CD4-positive, alpha-beta T cell (primary cell): Measurements from ENCODE around the gene JOSD2. TPM values are rescaled to one million over a fixed set of nuclear protein-coding genes. Genes with fewer than 3 reads are reported as not detected.

ENCODE experiments used
- ATAC-seq: fragments of 200-7000 bp; cut with Tn5 transposase; one replicate; pipeline ENCODE4 v1.10.0; 2022; ENCODE audit warnings: mild to moderate bottlenecking; ENCODE audit not compliant: poor library complexity
- CTCF ChIA-PET: fragments of 350-600 bp; sonication (Branson Sonifier 250); formaldehyde crosslinking; loops from one replicate; lab custom pipeline; 2021; ENCODE audit warnings: antibody characterized with exemption, inconsistent platforms; lab: Charles Lee
- POLR2A ChIA-PET: fragments of 350-600 bp; sonication (Branson Sonifier 250); formaldehyde crosslinking; loops from one replicate; lab custom pipeline; 2021; ENCODE audit warnings: antibody characterized with exemption, inconsistent platforms; lab: Charles Lee
- DNase-seq, 14 experiments: peaks; one replicate each; pipeline ENCODE4 v3.0.0-alpha.2; 2013 to 2020; ENCODE audit warnings: mixed read lengths in 2 of 14
- H3K27ac ChIP-seq, 2 donors: one replicate each; pipeline versions ENCODE4 v1.5.1 to v1.7.0; 2013; ENCODE audit warnings: low read length in 2 of 2, low read depth in 1 of 2, mild to moderate bottlenecking in 1 of 2
- H3K27me3 ChIP-seq, 2 experiments: 1 replicate in 1 of 2; 2 replicates in 1 of 2; pipeline versions ENCODE4 v1.6.1 to v1.7.0; 2013; ENCODE audit warnings: low read length in 2 of 2, control low read depth in 1 of 2, mild to moderate bottlenecking in 1 of 2, moderate library complexity in 1 of 2; ENCODE audit not compliant: insufficient read depth in 2 of 2, control insufficient read depth in 1 of 2
- H3K36me3 ChIP-seq: one replicate; pipeline ENCODE4 v1.6.1; 2013; ENCODE audit warnings: low read length, control low read depth; ENCODE audit not compliant: insufficient read depth
- H3K4me1 ChIP-seq: one replicate; pipeline ENCODE4 v1.6.1; 2013; ENCODE audit warnings: low read length, control low read depth; ENCODE audit not compliant: insufficient read depth
- H3K4me3 ChIP-seq: one replicate; pipeline ENCODE4 v1.5.1; 2013; ENCODE audit warnings: mild to moderate bottlenecking, low read length, moderate library complexity
- H3K9me3 ChIP-seq, 2 experiments: 1 replicate in 1 of 2; 2 replicates in 1 of 2; pipeline versions ENCODE4 v1.6.1 to v1.7.0; 2013; ENCODE audit warnings: low read length in 2 of 2, mild to moderate bottlenecking in 2 of 2, control low read depth in 1 of 2, moderate library complexity in 1 of 2; ENCODE audit not compliant: control insufficient read depth in 1 of 2, insufficient read depth in 1 of 2
- H3K27ac Mint-ChIP-seq: one replicate; pipeline ENCODE4 v1.8.0; 2020; ENCODE audit warnings: mixed read lengths
- H3K27me3 Mint-ChIP-seq: one replicate; pipeline ENCODE4 v1.8.0; 2021; ENCODE audit warnings: mixed read lengths
- H3K36me3 Mint-ChIP-seq: one replicate; pipeline ENCODE4 v1.8.0; 2021; ENCODE audit warnings: low read depth, mixed read lengths
- H3K4me1 Mint-ChIP-seq: one replicate; pipeline ENCODE4 v1.8.0; 2021; ENCODE audit warnings: low read depth, mixed read lengths
- H3K4me3 Mint-ChIP-seq: one replicate; pipeline ENCODE4 v1.8.0; 2020; ENCODE audit warnings: mild to moderate bottlenecking, mixed read lengths
- H3K9me3 Mint-ChIP-seq: one replicate; pipeline ENCODE4 v1.8.0; 2020; ENCODE audit warnings: mixed read lengths
- intact Hi-C, 2 experiments: fragments of 100-400 bp; cut with DNase I in 1 of 2; cut with micrococcal nuclease in 1 of 2; formaldehyde crosslinking; loops; one replicate each; pipeline versions ENCODE4 v1.15.1 to v1.9.0; 2023 to 2025; cut with DNase I, micrococcal nuclease
- polyA plus RNA-seq, 2 donors: library from polyadenylated mRNA; unstranded; fragments of 120-200 nt; gene quantifications; one replicate each; pipeline ENCODE4 v1.2.1, GENCODE V29; 2013
- total RNA-seq, 174 experiments: library from RNA in 2 of 174; stranded (reverse) in 2 of 174; gene quantifications; one replicate each; pipeline ENCODE4 v1.2.3 and lab custom pipeline; 2021 to 2026
- TF ChIP-seq, protein P1 (sequence below): fragments of 200-600 bp; IDR thresholded peaks from one replicate; pipeline ENCODE4 v1.8.0; 2022; ENCODE audit warnings: antibody characterized with exemption, mild to moderate bottlenecking

JOSD2 gene
- total RNA-seq = 10 to 100 TPM; 11.7 to 11.9 TPM
- polyA plus RNA-seq (2013, experiment 1 of 2) = 22.6 TPM
- 26.2 TPM for polyA plus RNA-seq (2013, experiment 2 of 2)
- total RNA-seq (lab: John Stamatoyannopoulos, UW) = 1.9 to 19.7 (median 7.5) reads per million in 172 experiments

DNA sequence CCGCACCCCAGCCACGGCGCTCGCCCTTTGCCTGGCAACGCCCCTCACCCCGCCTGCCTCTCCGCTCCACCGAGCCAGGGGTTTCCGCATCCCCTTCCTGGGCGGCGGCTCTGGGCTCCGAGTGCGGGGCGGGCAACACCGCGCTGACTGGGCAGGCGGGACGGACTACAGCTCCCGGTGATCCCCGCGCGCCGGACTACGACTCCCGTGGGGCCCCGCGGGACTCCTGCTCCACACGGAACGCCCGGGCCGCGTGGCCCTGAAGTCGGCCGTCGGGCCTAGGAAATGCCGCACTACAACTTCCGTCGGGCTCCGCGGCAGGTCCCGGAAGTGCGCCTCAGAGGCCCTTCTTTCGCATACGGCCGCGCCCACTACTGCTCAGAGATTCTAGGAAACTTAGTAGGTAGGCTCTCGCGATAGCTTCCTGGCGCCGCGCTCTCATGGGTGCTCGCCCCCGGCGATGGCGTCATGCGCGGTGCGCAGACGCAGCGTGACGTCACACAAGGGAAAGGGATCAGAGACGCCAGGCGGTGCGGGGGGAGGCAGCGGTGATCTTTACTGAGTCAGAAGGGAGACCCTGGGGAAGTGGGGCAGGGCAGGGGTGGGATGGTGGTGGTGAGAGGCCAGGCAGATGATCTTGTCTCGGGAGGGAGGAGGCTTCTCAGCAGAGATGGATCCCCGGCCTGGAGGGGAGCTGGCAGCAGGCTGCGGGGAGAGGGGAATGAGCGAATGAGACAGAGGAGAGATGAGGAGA is at the start of gene JOSD2:
JOSD2 (minus strand) TSS at position 123 of the 754 bp plus-strand sequence. CDS start 760 bp downstream, outside the sequence.
- H3K36me3 ChIP-seq = no peaks in the 10 kb centered on the region
- Mint-ChIP-seq H3K4me3 (peak within 1 kb of the TSS; percentile 95), H3K36me3 (peaks cover 5% of the 10 kb centered on the region), H3K27ac (peak within 1 kb of the TSS; percentile 89), H3K9me3 (no peaks in the 10 kb centered on the region), H3K4me1 (peaks cover 15% of the 10 kb centered on the region), H3K27me3 (peaks cover 6% of the 10 kb centered on the region)
- intact Hi-C loops = loop anchor here (1.0 to 5.0 kb wide), 10 partner anchors 35 to 1081 kb away; partner anchors contain the start of genes EMC10 (in 2 of the 2), GARIN5A (in 2 of the 2), CTU1 (in 1 of the 2) and MYBPC2 (in 1 of the 2)
- ATAC-seq = peak; percentile 91
- H3K4me3 ChIP-seq = peak within 1 kb of the TSS; percentile 79
- peak within 1 kb of the TSS; percentile 63 to 91 for H3K27ac ChIP-seq
- peaks cover 0 to 15% of the 10 kb centered on the region in 2 experiments for H3K9me3 ChIP-seq
- H3K4me1 ChIP-seq = peaks cover 23% of the 10 kb centered on the region
- TF ChIP-seq, protein P1, sequence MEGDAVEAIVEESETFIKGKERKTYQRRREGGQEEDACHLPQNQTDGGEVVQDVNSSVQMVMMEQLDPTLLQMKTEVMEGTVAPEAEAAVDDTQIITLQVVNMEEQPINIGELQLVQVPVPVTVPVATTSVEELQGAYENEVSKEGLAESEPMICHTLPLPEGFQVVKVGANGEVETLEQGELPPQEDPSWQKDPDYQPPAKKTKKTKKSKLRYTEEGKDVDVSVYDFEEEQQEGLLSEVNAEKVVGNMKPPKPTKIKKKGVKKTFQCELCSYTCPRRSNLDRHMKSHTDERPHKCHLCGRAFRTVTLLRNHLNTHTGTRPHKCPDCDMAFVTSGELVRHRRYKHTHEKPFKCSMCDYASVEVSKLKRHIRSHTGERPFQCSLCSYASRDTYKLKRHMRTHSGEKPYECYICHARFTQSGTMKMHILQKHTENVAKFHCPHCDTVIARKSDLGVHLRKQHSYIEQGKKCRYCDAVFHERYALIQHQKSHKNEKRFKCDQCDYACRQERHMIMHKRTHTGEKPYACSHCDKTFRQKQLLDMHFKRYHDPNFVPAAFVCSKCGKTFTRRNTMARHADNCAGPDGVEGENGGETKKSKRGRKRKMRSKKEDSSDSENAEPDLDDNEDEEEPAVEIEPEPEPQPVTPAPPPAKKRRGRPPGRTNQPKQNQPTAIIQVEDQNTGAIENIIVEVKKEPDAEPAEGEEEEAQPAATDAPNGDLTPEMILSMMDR = no peak
- POLR2A ChIA-PET = interaction anchor here (0.5 to 1.9 kb wide), 15 partner anchors 27 to 938 kb away, joined by 3 to 19 read pairs (median 5); partner anchors contain the start of genes NR1H2 and POLD1
- peak; percentile 94 to 100 (median 96) for DNase-seq
- peaks cover 0 to 4% of the 10 kb centered on the region in 2 experiments for H3K27me3 ChIP-seq
- CTCF ChIA-PET = interaction anchor here (1.0 to 1.8 kb wide), 3 partner anchors 45 to 154 kb away, joined by 4 to 5 read pairs (median 5); no protein-coding TSS in a partner anchor

DNA sequence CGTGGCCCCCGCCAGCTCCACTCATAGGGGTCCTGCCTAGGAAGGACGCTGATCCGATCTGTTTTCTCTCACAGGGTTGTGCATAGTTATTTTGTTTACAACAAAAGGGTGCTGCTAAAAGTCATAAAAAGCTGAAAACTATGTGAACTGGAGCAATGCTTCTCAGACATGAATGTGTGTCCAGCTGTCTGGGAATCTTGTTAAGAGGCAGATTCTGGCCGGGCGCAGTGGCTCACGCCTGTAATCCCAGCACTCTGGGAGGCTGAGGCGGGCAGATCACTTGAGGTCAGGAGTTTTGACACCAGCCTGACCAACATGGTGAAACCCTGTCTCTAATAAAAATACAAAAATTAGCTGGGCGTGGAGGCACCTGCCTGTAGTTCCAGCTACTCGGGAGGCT is 48.6 kb upstream of the JOSD2 start:
- ATAC-seq (no peak), DNase-seq (no peak)
- no peaks in the 10 kb centered on the region for H3K9me3 Mint-ChIP-seq
- CTCF ChIA-PET = no interaction called here
- H3K9me3 ChIP-seq = peaks cover 0 to 5% of the 10 kb centered on the region in 2 experiments
- POLR2A ChIA-PET = no interaction called here
- H3K4me1 ChIP-seq = peaks cover 14% of the 10 kb centered on the region
- no peak overlapping the region for H3K4me3 Mint-ChIP-seq
- H3K27ac Mint-ChIP-seq = no peak overlapping the region
- H3K36me3 Mint-ChIP-seq = no peaks in the 10 kb centered on the region
- no peak overlapping the region for H3K4me3 ChIP-seq
- intact Hi-C loops = loop anchor here in 1 of 2 experiments (5.0 kb wide), 1 partner anchor 202 kb away; no protein-coding TSS in a partner anchor
- peaks cover 10% of the 10 kb centered on the region for H3K4me1 Mint-ChIP-seq
- peaks cover 26 to 46% of the 10 kb centered on the region in 2 experiments for H3K27me3 ChIP-seq
- H3K27me3 Mint-ChIP-seq = peaks cover 83% of the 10 kb centered on the region
- H3K27ac ChIP-seq = no peak overlapping the region
- TF ChIP-seq, protein P1 = no peak
- H3K36me3 ChIP-seq = no peaks in the 10 kb centered on the region

GRCh38 chr19:50558449-50558848 is 47.5 kb upstream of the JOSD2 start:
- intact Hi-C loops = loop anchor here in 1 of 2 experiments (5.0 kb wide), 1 partner anchor 201 kb away; no protein-coding TSS in a partner anchor
- H3K4me1 ChIP-seq = peaks cover 14% of the 10 kb centered on the region
- no peak for ATAC-seq
- ChIA-PET CTCF (interaction anchor here (0.6 to 0.7 kb wide), 2 partner anchors 9 to 163 kb away, joined by 3 to 4 read pairs; no protein-coding TSS in a partner anchor), POLR2A (no interaction called here)
- H3K27me3 ChIP-seq = peaks cover 25 to 43% of the 10 kb centered on the region in 2 experiments
- Mint-ChIP-seq H3K4me3 (no peak overlapping the region), H3K27me3 (peaks cover 81% of the 10 kb centered on the region), H3K36me3 (no peaks in the 10 kb centered on the region), H3K9me3 (no peaks in the 10 kb centered on the region), H3K27ac (no peak overlapping the region), H3K4me1 (peaks cover 5% of the 10 kb centered on the region)
- no peak for DNase-seq
- TF ChIP-seq, protein P1 = no peak
- no peak overlapping the region for H3K27ac ChIP-seq
- no peak overlapping the region for H3K4me3 ChIP-seq
- peaks cover 0 to 9% of the 10 kb centered on the region in 2 experiments for H3K9me3 ChIP-seq
- H3K36me3 ChIP-seq = no peaks in the 10 kb centered on the region
